Measurements from ENCODE around the gene IL13.

DNA sequence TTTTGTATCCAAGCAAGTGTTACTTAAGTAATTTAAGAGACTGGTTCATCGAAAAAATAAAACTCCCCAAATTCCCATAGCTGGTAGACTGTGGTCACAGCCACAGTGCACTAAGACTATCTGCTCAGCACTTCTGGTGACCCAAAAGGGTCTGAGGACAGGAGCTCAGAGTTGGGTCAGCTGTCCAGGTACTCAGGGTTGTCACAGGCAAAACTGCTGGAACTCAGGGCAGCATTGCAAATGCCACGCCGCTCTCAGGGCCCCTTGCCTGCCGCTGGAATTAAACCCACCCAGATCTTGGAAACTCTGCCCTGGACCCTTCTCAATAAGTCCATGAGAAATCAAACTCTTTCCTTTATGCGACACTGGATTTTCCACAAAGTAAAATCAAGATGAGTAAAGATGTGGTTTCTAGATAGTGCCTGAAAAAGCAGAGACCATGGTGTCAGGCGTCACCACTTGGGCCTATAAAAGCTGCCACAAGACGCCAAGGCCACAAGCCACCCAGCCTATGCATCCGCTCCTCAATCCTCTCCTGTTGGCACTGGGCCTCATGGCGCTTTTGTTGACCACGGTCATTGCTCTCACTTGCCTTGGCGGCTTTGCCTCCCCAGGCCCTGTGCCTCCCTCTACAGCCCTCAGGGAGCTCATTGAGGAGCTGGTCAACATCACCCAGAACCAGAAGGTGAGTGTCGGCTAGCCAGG is at the start of gene IL13:
- TF ChIP-seq, protein P1, sequence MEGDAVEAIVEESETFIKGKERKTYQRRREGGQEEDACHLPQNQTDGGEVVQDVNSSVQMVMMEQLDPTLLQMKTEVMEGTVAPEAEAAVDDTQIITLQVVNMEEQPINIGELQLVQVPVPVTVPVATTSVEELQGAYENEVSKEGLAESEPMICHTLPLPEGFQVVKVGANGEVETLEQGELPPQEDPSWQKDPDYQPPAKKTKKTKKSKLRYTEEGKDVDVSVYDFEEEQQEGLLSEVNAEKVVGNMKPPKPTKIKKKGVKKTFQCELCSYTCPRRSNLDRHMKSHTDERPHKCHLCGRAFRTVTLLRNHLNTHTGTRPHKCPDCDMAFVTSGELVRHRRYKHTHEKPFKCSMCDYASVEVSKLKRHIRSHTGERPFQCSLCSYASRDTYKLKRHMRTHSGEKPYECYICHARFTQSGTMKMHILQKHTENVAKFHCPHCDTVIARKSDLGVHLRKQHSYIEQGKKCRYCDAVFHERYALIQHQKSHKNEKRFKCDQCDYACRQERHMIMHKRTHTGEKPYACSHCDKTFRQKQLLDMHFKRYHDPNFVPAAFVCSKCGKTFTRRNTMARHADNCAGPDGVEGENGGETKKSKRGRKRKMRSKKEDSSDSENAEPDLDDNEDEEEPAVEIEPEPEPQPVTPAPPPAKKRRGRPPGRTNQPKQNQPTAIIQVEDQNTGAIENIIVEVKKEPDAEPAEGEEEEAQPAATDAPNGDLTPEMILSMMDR (conservative IDR thresholded peaks at IDR 0.05; ENCODE audit: low read length): no peak
- no peak for TF ChIP-seq EZH2phosphoT487 (IDR thresholded peaks at IDR 0.05; ENCODE audit: borderline replicate concordance, low read depth, low read length)
